Activated CD4-positive, alpha-beta T cell treated with anti-CD3 and anti-CD28 coated beads, Interleukin-2, amount 10 ng/mL, durations not matched to agents 7 days and 5 days (primary cell): ENCODE data around the gene GOLGA8T. TPM values are rescaled to one million over a fixed set of nuclear protein-coding genes. Genes with fewer than 3 reads are reported as not detected.
"Not testable (repeated sequence)": the region's sequence is repeated elsewhere in the genome, so short reads cannot be mapped to it uniquely, and the experiment has no call there.

Source experiments
- CTCF ChIA-PET: fragments of 350-600 bp; sonication (Branson Sonifier 250); formaldehyde crosslinking; loops from one replicate; lab custom pipeline; 2021; ENCODE audit warnings: antibody characterized with exemption; lab: Charles Lee
- POLR2A ChIA-PET: fragments of 350-600 bp; sonication (Branson Sonifier 250); formaldehyde crosslinking; loops from one replicate; lab custom pipeline; 2021; ENCODE audit warnings: antibody characterized with exemption; lab: Charles Lee
- DNase-seq: peaks from one replicate; pipeline ENCODE4 v3.0.0-alpha.2; 2020
- H3K27ac Mint-ChIP-seq: one replicate; pipeline ENCODE4 v1.8.0; 2021; ENCODE audit warnings: mild to moderate bottlenecking, moderate library complexity, mixed read lengths
- H3K27me3 Mint-ChIP-seq: one replicate; pipeline ENCODE4 v1.8.0; 2021; ENCODE audit warnings: mixed read lengths
- H3K36me3 Mint-ChIP-seq: one replicate; pipeline ENCODE4 v1.8.0; 2021; ENCODE audit warnings: low read depth, mixed read lengths
- H3K4me1 Mint-ChIP-seq: one replicate; pipeline ENCODE4 v1.8.0; 2021; ENCODE audit warnings: mixed read lengths
- H3K4me3 Mint-ChIP-seq: one replicate; pipeline ENCODE4 v1.8.0; 2021; ENCODE audit warnings: mild to moderate bottlenecking, moderate library complexity, mixed read lengths
- H3K9me3 Mint-ChIP-seq: one replicate; pipeline ENCODE4 v1.8.0; 2021; ENCODE audit warnings: mixed read lengths
- total RNA-seq, 2 experiments: library from RNA; stranded (reverse); gene quantifications; one replicate each; pipeline ENCODE4 v1.2.3, GENCODE V29; 2021

GOLGA8T gene, protein sequence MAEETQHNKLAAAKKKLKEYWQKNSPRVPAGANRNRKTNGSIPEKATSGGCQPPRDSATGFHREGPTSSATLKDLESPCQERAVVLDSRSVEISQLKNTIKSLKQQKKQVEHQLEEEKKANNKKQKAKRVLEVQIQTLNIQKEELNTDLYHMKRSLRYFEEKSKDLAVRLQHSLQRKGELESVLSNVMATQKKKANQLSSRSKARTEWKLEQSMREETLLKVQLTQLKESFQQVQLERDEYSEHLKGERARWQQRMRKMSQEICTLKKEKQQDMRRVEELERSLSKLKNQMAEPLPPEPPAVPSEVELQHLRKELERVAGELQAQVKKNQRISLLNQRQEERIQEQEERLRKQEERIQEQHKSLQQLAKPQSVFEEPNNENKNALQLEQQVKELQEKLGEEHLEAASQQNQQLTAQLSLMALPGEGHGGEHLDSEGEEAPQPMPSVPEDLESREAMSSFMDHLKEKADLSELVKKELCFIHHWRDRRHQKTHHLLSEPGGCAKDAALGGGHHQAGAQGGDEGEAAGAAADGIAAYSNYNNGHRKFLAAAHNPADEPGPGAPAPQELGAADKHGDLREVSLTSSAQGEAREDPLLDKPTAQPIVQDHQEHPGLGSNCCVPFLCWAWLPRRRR
- total RNA-seq, result not detected

DNA sequence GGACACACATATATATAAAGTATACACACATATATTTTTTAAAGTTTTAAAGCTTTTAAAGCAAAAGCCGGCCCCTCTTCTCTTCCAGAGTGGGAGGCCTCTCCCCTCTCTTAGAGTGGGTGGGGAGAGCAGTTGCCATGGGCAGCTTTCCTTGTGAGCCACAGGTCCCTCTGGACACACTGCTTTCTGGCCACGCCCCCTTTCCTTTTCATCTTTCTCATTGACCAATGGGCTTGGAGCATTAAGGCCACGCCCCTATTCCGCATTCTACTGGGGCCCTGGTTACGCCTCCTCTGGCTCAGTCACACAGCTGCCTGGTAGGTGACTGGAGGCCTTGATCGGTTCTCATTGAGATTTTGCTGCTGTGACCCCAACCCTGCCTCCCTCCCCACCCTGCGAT lies at the start of gene GOLGA8T:
GOLGA8T (plus strand) TSS at position 301 of the 400 bp plus-strand sequence; CDS start at position 399, 98 bp downstream.
- POLR2A ChIA-PET, DNase-seq, H3K27ac Mint-ChIP-seq, H3K9me3 Mint-ChIP-seq, CTCF ChIA-PET, H3K4me1 Mint-ChIP-seq, H3K27me3 Mint-ChIP-seq, H3K36me3 Mint-ChIP-seq, H3K4me3 Mint-ChIP-seq: not testable (repeated sequence)

DNA sequence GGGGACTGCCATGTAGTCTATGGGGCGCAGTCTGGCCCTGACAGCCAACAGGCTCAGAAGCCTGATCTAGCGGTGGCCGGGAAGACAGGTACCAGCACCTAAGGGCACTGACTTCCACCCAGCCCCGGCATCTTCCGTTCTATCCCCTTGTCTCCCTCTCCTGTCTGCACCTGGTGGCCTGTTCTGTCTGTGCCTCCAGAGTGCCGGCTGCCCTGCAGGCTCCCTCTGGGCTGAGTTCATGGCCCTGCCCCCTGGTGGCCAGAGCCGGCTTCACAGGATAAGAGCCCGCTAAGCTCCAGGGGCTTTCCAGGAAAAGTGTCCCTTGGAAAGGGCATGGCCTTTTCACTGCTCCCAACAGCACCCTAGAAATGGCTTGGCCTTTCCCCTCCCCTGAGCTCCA lies 37.0 kb upstream of the GOLGA8T start:
- H3K27me3 Mint-ChIP-seq, H3K9me3 Mint-ChIP-seq, H3K27ac Mint-ChIP-seq, DNase-seq, H3K4me3 Mint-ChIP-seq, POLR2A ChIA-PET, CTCF ChIA-PET, H3K36me3 Mint-ChIP-seq, H3K4me1 Mint-ChIP-seq: not testable (repeated sequence)

DNA sequence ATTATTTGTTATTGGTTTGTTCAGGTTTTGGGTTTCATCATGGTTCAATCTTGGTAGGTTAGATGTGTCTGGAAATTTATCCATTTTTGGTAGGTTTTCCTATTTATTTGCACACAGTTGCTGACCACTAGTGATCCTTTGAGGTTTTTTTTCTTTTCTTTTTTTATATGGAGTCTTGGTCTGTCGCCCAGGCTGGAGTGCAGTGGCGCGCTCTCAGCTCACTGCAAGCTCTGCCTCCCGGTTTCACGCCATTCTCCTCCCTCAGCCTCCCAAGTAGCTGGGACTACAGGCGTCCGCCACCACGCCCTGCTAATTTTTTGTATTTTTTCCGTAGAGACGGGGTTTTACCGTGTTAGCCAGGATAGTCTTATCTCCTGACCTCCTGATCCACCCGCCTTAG lies 32.0 kb upstream of the GOLGA8T start:
- H3K4me1 Mint-ChIP-seq, POLR2A ChIA-PET, H3K27ac Mint-ChIP-seq, CTCF ChIA-PET, H3K36me3 Mint-ChIP-seq, DNase-seq, H3K4me3 Mint-ChIP-seq, H3K9me3 Mint-ChIP-seq, H3K27me3 Mint-ChIP-seq: not testable (repeated sequence)

GRCh38 chr15:30103941-30104507 lies 30.8 kb upstream of the GOLGA8T start:
- DNase-seq, POLR2A ChIA-PET, H3K27me3 Mint-ChIP-seq, CTCF ChIA-PET, H3K36me3 Mint-ChIP-seq, H3K4me1 Mint-ChIP-seq, H3K9me3 Mint-ChIP-seq, H3K27ac Mint-ChIP-seq, H3K4me3 Mint-ChIP-seq: not testable (repeated sequence)

- H3K4me1 Mint-ChIP-seq, H3K4me3 Mint-ChIP-seq, DNase-seq, POLR2A ChIA-PET, H3K36me3 Mint-ChIP-seq, H3K27me3 Mint-ChIP-seq, H3K9me3 Mint-ChIP-seq, CTCF ChIA-PET, H3K27ac Mint-ChIP-seq: not testable (repeated sequence)
Observed at GRCh38 chr15:30110591-30110990, 24.3 kb upstream of the GOLGA8T start.

DNA sequence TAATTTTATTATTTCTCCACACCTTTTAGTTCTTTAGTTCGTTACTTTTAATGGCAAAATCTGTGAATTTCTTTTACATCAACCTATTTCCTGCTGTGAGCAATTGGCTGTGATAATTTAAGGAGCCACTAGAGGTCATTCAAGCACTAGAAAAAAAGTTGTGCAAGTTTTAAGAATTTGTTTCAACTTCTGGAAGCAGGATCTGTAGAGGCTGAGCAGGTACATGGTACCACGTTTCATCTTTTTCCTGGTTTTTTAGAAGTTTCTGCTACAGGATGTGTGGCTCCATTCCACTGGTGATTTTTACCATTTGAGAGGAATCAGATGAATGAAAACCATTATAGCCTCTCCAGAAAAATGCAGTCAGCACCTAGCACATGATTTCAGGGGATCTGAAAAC lies 4.8 kb upstream of the GOLGA8T start:
- H3K9me3 Mint-ChIP-seq, POLR2A ChIA-PET, H3K36me3 Mint-ChIP-seq, H3K4me3 Mint-ChIP-seq, DNase-seq, H3K4me1 Mint-ChIP-seq, H3K27me3 Mint-ChIP-seq, H3K27ac Mint-ChIP-seq, CTCF ChIA-PET: not testable (repeated sequence)

- H3K4me3 Mint-ChIP-seq, DNase-seq, POLR2A ChIA-PET, CTCF ChIA-PET, H3K9me3 Mint-ChIP-seq, H3K36me3 Mint-ChIP-seq, H3K27ac Mint-ChIP-seq, H3K4me1 Mint-ChIP-seq, H3K27me3 Mint-ChIP-seq: not testable (repeated sequence)
Observed at GRCh38 chr15:30143246-30143645, 8.4 kb downstream of the GOLGA8T start.

- H3K9me3 Mint-ChIP-seq, H3K27me3 Mint-ChIP-seq, POLR2A ChIA-PET, DNase-seq, H3K4me1 Mint-ChIP-seq, CTCF ChIA-PET, H3K27ac Mint-ChIP-seq, H3K36me3 Mint-ChIP-seq, H3K4me3 Mint-ChIP-seq: not testable (repeated sequence)
Observed at GRCh38 chr15:30149891-30150290, 15.0 kb downstream of the GOLGA8T start.

- DNase-seq, POLR2A ChIA-PET, H3K27me3 Mint-ChIP-seq, H3K4me3 Mint-ChIP-seq, H3K36me3 Mint-ChIP-seq, H3K9me3 Mint-ChIP-seq, H3K4me1 Mint-ChIP-seq, CTCF ChIA-PET, H3K27ac Mint-ChIP-seq: not testable (repeated sequence)
Observed at GRCh38 chr15:30162479-30163357, 27.9 kb downstream of the GOLGA8T start.

DNA sequence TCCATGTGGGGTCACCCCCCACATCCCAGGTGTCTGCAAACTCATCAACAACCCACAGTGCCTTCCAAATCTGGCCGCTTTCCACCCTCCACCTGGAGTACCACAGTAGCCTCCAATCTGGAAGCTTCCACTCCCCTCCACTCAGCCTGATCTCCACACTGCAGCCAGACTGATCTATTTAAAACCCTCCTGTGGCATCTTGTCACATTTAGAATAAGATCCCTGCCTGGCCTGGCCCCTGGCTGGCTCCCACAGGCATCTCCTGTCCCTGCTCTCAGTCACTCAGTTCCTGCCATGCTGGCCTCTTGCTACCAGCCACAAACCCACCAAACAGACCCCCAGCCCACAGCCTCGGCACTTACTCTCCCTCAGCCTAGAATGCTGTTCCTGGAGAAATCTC lies 28.9 kb downstream of the GOLGA8T start:
- H3K4me1 Mint-ChIP-seq, H3K27me3 Mint-ChIP-seq, H3K27ac Mint-ChIP-seq, H3K4me3 Mint-ChIP-seq, H3K9me3 Mint-ChIP-seq, CTCF ChIA-PET, H3K36me3 Mint-ChIP-seq, DNase-seq, POLR2A ChIA-PET: not testable (repeated sequence)

DNA sequence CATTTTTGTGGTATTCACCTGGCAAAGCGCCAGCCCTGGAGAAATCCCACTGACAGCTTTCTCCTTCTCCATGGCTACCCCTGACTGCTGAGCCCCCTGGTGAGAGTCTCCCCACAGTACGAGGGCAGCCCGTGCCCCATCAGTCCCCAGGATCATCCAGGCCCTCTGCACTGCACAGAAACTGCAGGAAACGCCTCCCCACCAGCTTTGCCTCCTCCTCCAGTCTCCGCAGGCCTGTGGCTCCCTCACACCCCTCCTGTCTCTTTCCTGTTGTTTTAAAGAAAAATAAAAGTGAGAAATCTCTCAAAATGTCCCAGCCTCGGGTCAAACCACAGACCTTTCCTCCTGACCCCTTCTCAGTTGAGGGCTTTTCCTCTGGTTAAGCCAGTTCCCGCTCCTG lies 29.4 kb downstream of the GOLGA8T start:
- CTCF ChIA-PET, POLR2A ChIA-PET, H3K4me3 Mint-ChIP-seq, H3K9me3 Mint-ChIP-seq, H3K4me1 Mint-ChIP-seq, DNase-seq, H3K36me3 Mint-ChIP-seq, H3K27me3 Mint-ChIP-seq, H3K27ac Mint-ChIP-seq: not testable (repeated sequence)

GRCh38 chr15:30167403-30167802 lies 32.6 kb downstream of the GOLGA8T start:
- H3K27ac Mint-ChIP-seq, H3K27me3 Mint-ChIP-seq, H3K9me3 Mint-ChIP-seq, H3K36me3 Mint-ChIP-seq, H3K4me1 Mint-ChIP-seq, DNase-seq, CTCF ChIA-PET, POLR2A ChIA-PET, H3K4me3 Mint-ChIP-seq: not testable (repeated sequence)

- H3K36me3 Mint-ChIP-seq, H3K27me3 Mint-ChIP-seq, H3K4me1 Mint-ChIP-seq, CTCF ChIA-PET, H3K27ac Mint-ChIP-seq, POLR2A ChIA-PET, H3K9me3 Mint-ChIP-seq, DNase-seq, H3K4me3 Mint-ChIP-seq: not testable (repeated sequence)
Observed at GRCh38 chr15:30167886-30168285, 33.0 kb downstream of the GOLGA8T start.
